GM12892 (cell line): ENCODE results near the gene NXF1.

ENCODE experiments used
- POLR2A ChIP-seq: IDR thresholded peaks from 2 replicates; pipeline ENCODE4 v1.6.1; 2011; ENCODE audit warnings: low read depth, low read length, control low read depth
- POLR2AphosphoS5 ChIP-seq: IDR thresholded peaks from 2 replicates; pipeline ENCODE4 v1.6.1; 2011; ENCODE audit warnings: low read depth, low read length, control low read depth
- TAF1 ChIP-seq: IDR thresholded peaks from 2 replicates; pipeline ENCODE4 v1.6.1; 2011; ENCODE audit warnings: low read depth, mild to moderate bottlenecking, control low read depth, low read length, borderline replicate concordance

DNA sequence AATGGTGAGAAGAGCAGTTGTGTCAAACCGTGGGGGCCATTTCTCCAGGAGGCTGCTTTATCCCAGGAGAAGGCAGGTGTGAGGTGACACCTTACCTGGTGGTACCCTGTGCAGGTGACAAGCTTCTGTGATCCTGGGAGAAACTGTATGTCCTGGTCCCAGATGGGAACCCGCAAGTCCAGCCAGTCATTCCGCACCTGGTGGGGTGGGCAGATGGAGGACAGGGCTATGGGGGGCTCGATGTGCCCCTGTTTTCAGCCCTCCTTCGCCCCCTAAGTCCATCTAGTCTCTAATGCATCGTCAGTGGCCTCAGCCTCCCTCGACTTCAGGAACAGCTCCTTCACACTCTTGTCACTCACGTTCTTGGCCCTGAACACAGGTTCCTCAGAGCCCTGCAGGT lies 30.1 kb upstream of the NXF1 start:
- TF ChIP-seq TAF1 (no peak), POLR2A (no peak), POLR2AphosphoS5 (no peak)
